ENCODE measurements around the gene ARHGAP24.

- TF ChIP-seq CTCF (IDR thresholded peaks at IDR 0.05) = no peak
- no peak for TF ChIP-seq EP300 (IDR thresholded peaks at IDR 0.05)
These were observed 46.1 kb downstream of the ARHGAP24 start for GRCh38 chr4:85520765-85521749.

Data from ovary (tissue), 3 donors.